Stimulated activated CD8-positive, alpha-beta memory T cell treated with anti-CD3 and anti-CD28 coated beads, Interleukin-2, amount 100 ng/mL, for 48 hours (primary cell): ENCODE measurements around the gene TMEM121.
A peak's percentile ranks its signal among the peaks of the same experiment; 100 is the strongest.

Source experiments
- DNase-seq, 2 donors: peaks; one replicate each; pipeline ENCODE4 v3.0.0-alpha.2; 2020; ENCODE audit warnings: low read depth in 2 of 2

The TMEM121 gene

GRCh38 chr14:105498430-105499255 is 27.7 kb upstream of the TMEM121 start:
- no peak for DNase-seq

GRCh38 chr14:105499256-105500035 is 26.9 kb upstream of the TMEM121 start:
- DNase-seq: no peak

GRCh38 chr14:105500036-105500725 is 26.2 kb upstream of the TMEM121 start:
- no peak for DNase-seq

GRCh38 chr14:105500726-105501101 is 25.7 kb upstream of the TMEM121 start:
- no peak for DNase-seq

- DNase-seq: no peak
These were observed 24.7 kb upstream of the TMEM121 start for GRCh38 chr14:105501504-105502291.

GRCh38 chr14:105502446-105503295 is 23.7 kb upstream of the TMEM121 start:
- DNase-seq: no peak

- DNase-seq: no peak
These were observed 23.1 kb upstream of the TMEM121 start for GRCh38 chr14:105503296-105503640.

- no peak for DNase-seq
These were observed 22.3 kb upstream of the TMEM121 start for GRCh38 chr14:105503935-105504692.

- no peak for DNase-seq
These were observed 21.3 kb upstream of the TMEM121 start for GRCh38 chr14:105505101-105505500.

GRCh38 chr14:105507247-105507646 is 19.1 kb upstream of the TMEM121 start:
- no peak for DNase-seq

GRCh38 chr14:105508069-105508468 is 18.3 kb upstream of the TMEM121 start:
- no peak for DNase-seq

GRCh38 chr14:105508601-105509000 is 17.8 kb upstream of the TMEM121 start:
- DNase-seq: no peak

- no peak for DNase-seq
These were observed 9.3 kb upstream of the TMEM121 start for GRCh38 chr14:105517096-105517495.

- DNase-seq: no peak
These were observed 6.3 kb upstream of the TMEM121 start for GRCh38 chr14:105519946-105520698.

- DNase-seq: no peak
These were observed 1.1 kb upstream of the TMEM121 start for GRCh38 chr14:105525326-105525725.

GRCh38 chr14:105526776-105527380 is 495 bp downstream of the TMEM121 start:
- DNase-seq: no peak

- DNase-seq: no peak
These were observed 1.0 kb downstream of the TMEM121 start for GRCh38 chr14:105527381-105527825.

- DNase-seq: peak; percentile 73 to 79
These were observed 1.6 kb downstream of the TMEM121 start for GRCh38 chr14:105527826-105528585.
